ENCODE measurements around the gene MBOAT1.

The MBOAT1 gene

GRCh38 chr6:20129290-20130088 is 82.8 kb downstream of the MBOAT1 start:
- no peak for FAIRE-seq

GRCh38 chr6:20128018-20128417 is 84.3 kb downstream of the MBOAT1 start:
- no peak for FAIRE-seq

GRCh38 chr6:20126789-20127653 is 85.2 kb downstream of the MBOAT1 start:
- FAIRE-seq: no peak

- no peak for FAIRE-seq
These were observed 86.0 kb downstream of the MBOAT1 start for GRCh38 chr6:20126102-20126752.

GRCh38 chr6:20124545-20124944 is 87.7 kb downstream of the MBOAT1 start:
- no peak for FAIRE-seq

GRCh38 chr6:20119485-20119884 is 92.8 kb downstream of the MBOAT1 start:
- FAIRE-seq: no peak

GRCh38 chr6:20118892-20119291 is 93.4 kb downstream of the MBOAT1 start:
- FAIRE-seq: no peak

GRCh38 chr6:20117474-20117873 is 94.8 kb downstream of the MBOAT1 start:
- FAIRE-seq: no peak

- FAIRE-seq: no peak
These were observed 95.5 kb downstream of the MBOAT1 start for GRCh38 chr6:20116792-20117191.

GRCh38 chr6:20115246-20115980 is 96.9 kb downstream of the MBOAT1 start:
- FAIRE-seq: no peak

- FAIRE-seq: no peak
These were observed 98.5 kb downstream of the MBOAT1 start for GRCh38 chr6:20113649-20114224.

- FAIRE-seq: no peak
These were observed 99.4 kb downstream of the MBOAT1 start for GRCh38 chr6:20112841-20113240.

GRCh38 chr6:20112241-20112640 is 100.0 kb downstream of the MBOAT1 start:
- FAIRE-seq: no peak

GRCh38 chr6:20110478-20110877 is 101.8 kb downstream of the MBOAT1 start:
- no peak for FAIRE-seq

GRCh38 chr6:20109526-20109925 is 102.7 kb downstream of the MBOAT1 start:
- FAIRE-seq: no peak

GRCh38 chr6:20105838-20106237 is 106.4 kb downstream of the MBOAT1 start:
- FAIRE-seq: no peak

GRCh38 chr6:20104696-20105095 is 107.6 kb downstream of the MBOAT1 start:
- FAIRE-seq: no peak

- no peak for FAIRE-seq
These were observed 109.7 kb downstream of the MBOAT1 start for GRCh38 chr6:20102397-20103073.

- FAIRE-seq: no peak
These were observed 113.1 kb downstream of the MBOAT1 start for GRCh38 chr6:20099156-20099555.

GRCh38 chr6:20098267-20098876 is 113.9 kb downstream of the MBOAT1 start:
- no peak for FAIRE-seq

- FAIRE-seq: no peak
These were observed 115.7 kb downstream of the MBOAT1 start for GRCh38 chr6:20096536-20096935.
